DND-41 (cell line): ENCODE results near the gene FAM174C.

ENCODE experiments used
- ATAC-seq: fragments of 200-7000 bp; cut with Tn5 transposase; 3 replicates; pipeline ENCODE4 v1.9.1; 2021; ENCODE audit warnings: low read depth; ENCODE audit not compliant: insufficient read depth
- DNase-seq: peaks from one replicate; pipeline ENCODE4 v3.0.0-alpha.2; 2020
- H2AFZ ChIP-seq: 2 replicates; pipeline ENCODE4 v1.6.0; 2012; ENCODE audit warnings: low read depth, low read length
- H3K27ac ChIP-seq: 2 replicates; pipeline ENCODE4 v1.5.1; 2012; ENCODE audit warnings: low read length, inconsistent platforms
- H3K27me3 ChIP-seq: fragments of 200-600 bp; sonication (generic); 2 replicates; pipeline ENCODE4 v1.6.0; 2012; ENCODE audit warnings: low read length, mild to moderate bottlenecking, inconsistent platforms; ENCODE audit not compliant: insufficient read depth, poor library complexity
- H3K36me3 ChIP-seq: 2 replicates; pipeline ENCODE4 v1.5.1; 2012; ENCODE audit warnings: low read length, inconsistent platforms; ENCODE audit not compliant: insufficient read depth
- H3K4me1 ChIP-seq: 2 replicates; pipeline ENCODE4 v1.5.1; 2012; ENCODE audit warnings: mild to moderate bottlenecking, low read length; ENCODE audit not compliant: insufficient read depth
- H3K4me2 ChIP-seq: 2 replicates; pipeline ENCODE4 v1.6.0; 2012; ENCODE audit warnings: mild to moderate bottlenecking, moderate library complexity, low read length, inconsistent platforms; ENCODE audit not compliant: insufficient read depth
- H3K4me3 ChIP-seq, 2 experiments: fragments of 200-600 bp in 1 of 2; shearing (Covaris generic) in 1 of 2; 2 replicates each; pipeline ENCODE4 v1.5.1; 2012 to 2016; ENCODE audit warnings: inconsistent platforms in 2 of 2, low read length in 2 of 2, mild to moderate bottlenecking in 2 of 2, low read depth in 1 of 2, moderate library complexity in 1 of 2
- H3K79me2 ChIP-seq: 2 replicates; pipeline ENCODE4 v1.6.0; 2012; ENCODE audit warnings: low read length, inconsistent platforms; ENCODE audit not compliant: insufficient read depth
- H3K9ac ChIP-seq: 2 replicates; pipeline ENCODE4 v1.6.0; 2012; ENCODE audit warnings: low read depth, mild to moderate bottlenecking, inconsistent platforms, low read length, moderate library complexity
- H3K9me3 ChIP-seq: 2 replicates; pipeline ENCODE4 v1.5.1; 2012; ENCODE audit warnings: low read length, moderate library complexity, mild to moderate bottlenecking, inconsistent platforms; ENCODE audit not compliant: insufficient read depth, severe bottlenecking
- H4K20me1 ChIP-seq: 2 replicates; pipeline ENCODE4 v1.6.0; 2012; ENCODE audit warnings: low read length; ENCODE audit not compliant: insufficient read depth
- CTCF ChIP-seq: IDR thresholded peaks from 2 replicates; pipeline ENCODE4 v1.5.1; 2012; ENCODE audit warnings: borderline replicate concordance, low read length, moderate library complexity, mild to moderate bottlenecking; ENCODE audit not compliant: poor library complexity, severe bottlenecking; ENCODE audit errors: extremely low read depth
- EZH2 ChIP-seq: IDR thresholded peaks from 3 replicates; pipeline ENCODE4 v1.6.1; 2012; ENCODE audit warnings: borderline replicate concordance, low read depth, mild to moderate bottlenecking, moderate library complexity, low read length, inconsistent platforms; ENCODE audit not compliant: severe bottlenecking

Gene FAM174C

GRCh38 chr19:1288833-1289685 lies 13.7 kb downstream of the FAM174C start:
- Histone ChIP-seq H3K9me3 (no peaks in the 10 kb centered on the region), H3K9ac (no peak overlapping the region), H4K20me1 (peaks cover 3% of the 10 kb centered on the region; the same call in 1 of the 2 replicates), H3K4me1 (no peaks in the 10 kb centered on the region), H3K4me2 (no peak overlapping the region), H3K4me3 (no peak overlapping the region), H2AFZ (no peak overlapping the region), H3K36me3 (no peaks in the 10 kb centered on the region), H3K27ac (no peak overlapping the region), H3K79me2 (no peaks in the 10 kb centered on the region), H3K27me3 (no peaks in the 10 kb centered on the region)
- ATAC-seq: no peak
- TF ChIP-seq EZH2: no peak
- TF ChIP-seq CTCF: no peak
- DNase-seq: no peak

- H3K4me2 ChIP-seq: no peak overlapping the region
- H3K27ac ChIP-seq: no peak overlapping the region
- no peaks in the 10 kb centered on the region for H3K36me3 ChIP-seq
- ATAC-seq (no peak), DNase-seq (no peak)
- H3K4me3 ChIP-seq: no peak overlapping the region
- peaks cover 3% of the 10 kb centered on the region; the same call in 1 of the 2 replicates for H4K20me1 ChIP-seq
- no peak overlapping the region for H3K9ac ChIP-seq
- H2AFZ ChIP-seq: no peak overlapping the region
- no peaks in the 10 kb centered on the region for H3K79me2 ChIP-seq
- H3K4me1 ChIP-seq: no peaks in the 10 kb centered on the region
- H3K9me3 ChIP-seq: no peaks in the 10 kb centered on the region
- H3K27me3 ChIP-seq: no peaks in the 10 kb centered on the region
- no peak for TF ChIP-seq CTCF
- no peak for TF ChIP-seq EZH2
Measured at GRCh38 chr19:1289686-1290025, 14.3 kb downstream of the FAM174C start.

GRCh38 chr19:1290196-1290702 lies 14.9 kb downstream of the FAM174C start:
- Histone ChIP-seq H3K9me3 (no peaks in the 10 kb centered on the region), H3K36me3 (no peaks in the 10 kb centered on the region), H3K79me2 (no peaks in the 10 kb centered on the region), H3K9ac (no peak overlapping the region), H3K4me3 (no peak overlapping the region), H3K27me3 (no peaks in the 10 kb centered on the region), H3K27ac (no peak overlapping the region), H4K20me1 (peaks cover 3% of the 10 kb centered on the region; the same call in 1 of the 2 replicates), H3K4me1 (no peaks in the 10 kb centered on the region), H2AFZ (no peak overlapping the region), H3K4me2 (no peak overlapping the region)
- TF ChIP-seq EZH2 (no peak), CTCF (no peak)
- ATAC-seq: no peak
- no peak for DNase-seq
